ENCODE results near the gene PDLIM5. TPM values are rescaled to one million over a fixed set of nuclear protein-coding genes. Genes with fewer than 3 reads are reported as not detected.

The PDLIM5 gene
- total RNA-seq, 2 experiments from 2014 or later, result 18.1 to 18.3 TPM

DNA sequence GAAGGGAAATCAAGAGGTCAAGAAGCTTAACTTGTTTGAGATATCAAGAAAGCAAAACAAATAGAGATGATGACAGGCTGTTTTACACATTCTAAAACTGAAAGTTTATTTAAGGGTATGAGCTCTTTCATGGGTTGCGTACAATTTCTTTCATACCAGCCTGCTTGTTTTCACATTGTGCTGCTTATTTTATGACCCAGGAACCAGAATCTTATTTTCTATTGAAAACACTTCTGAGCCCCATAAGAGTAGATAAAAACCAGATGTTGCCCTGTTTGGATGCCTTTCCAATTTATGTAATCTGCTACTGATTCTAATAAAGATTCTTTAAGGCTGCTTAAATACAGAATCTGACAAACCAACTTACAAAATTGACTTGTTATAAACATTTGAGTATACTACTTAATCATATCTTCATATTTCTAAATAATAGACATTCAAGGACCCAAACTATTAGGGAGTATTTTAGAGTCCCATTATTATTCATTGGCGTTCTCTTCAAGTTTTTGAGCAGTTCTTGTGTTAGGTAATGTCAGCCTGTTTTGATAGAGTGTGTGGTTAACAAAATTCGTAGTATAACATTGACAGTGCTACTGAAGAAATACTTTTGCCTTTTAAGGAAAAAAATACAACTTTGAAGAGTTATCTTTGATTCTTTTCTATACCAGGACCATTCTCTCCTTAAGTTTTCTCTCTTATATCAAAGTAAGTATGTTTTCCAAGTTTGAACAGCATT lies 74.4 kb downstream of the PDLIM5 start:
- no peak overlapping the region for H3K27ac Mint-ChIP-seq
- POLR2A ChIA-PET, result no interaction called here
- ATAC-seq, result no peak
- no peaks in the 10 kb centered on the region for H3K27me3 Mint-ChIP-seq (ENCODE audit: low read depth)
- no peaks in the 10 kb centered on the region for H3K4me1 Mint-ChIP-seq (ENCODE audit: low read depth)
- CTCF ChIA-PET, result no interaction called here
- H3K4me3 Mint-ChIP-seq, result no peak overlapping the region
- H3K9me3 Mint-ChIP-seq (ENCODE audit: insufficient read depth), result no peaks in the 10 kb centered on the region
- peaks cover 2% of the 10 kb centered on the region for H3K36me3 Mint-ChIP-seq (ENCODE audit: low read depth)
- no peak for DNase-seq

DNA sequence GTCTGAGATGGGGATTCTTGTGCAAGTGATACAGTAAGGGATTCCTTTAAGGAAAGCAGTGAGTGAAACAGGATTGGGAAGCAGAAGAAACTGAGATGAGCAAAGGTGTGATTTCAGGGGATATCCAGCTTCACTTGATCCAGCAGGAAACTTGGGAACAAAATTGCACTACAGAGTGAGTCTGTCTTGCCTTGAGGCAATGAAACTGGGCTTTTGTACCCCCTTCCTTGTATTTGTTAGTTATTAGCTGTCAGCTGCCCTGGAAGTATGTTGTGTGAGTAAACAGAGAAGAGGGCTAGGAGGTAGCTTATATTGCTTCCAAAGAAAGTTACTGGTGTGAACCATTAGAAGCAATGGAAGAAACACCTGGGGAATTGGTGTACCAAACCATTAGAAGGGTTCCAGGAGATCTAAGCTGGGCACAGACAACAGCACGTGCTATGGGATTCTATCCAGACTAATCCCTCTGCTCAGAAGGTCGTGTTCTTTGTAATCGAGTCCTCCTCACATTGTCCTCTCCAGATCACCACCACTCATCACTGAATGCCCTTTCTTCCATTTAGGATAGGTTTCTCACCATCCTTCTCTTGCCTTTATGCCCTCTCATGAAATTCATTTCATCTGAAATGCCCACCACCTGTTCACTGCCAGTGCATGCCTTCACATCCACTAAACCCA lies 76.0 kb downstream of the PDLIM5 start:
- DNase-seq (no peak), ATAC-seq (no peak)
- Mint-ChIP-seq H3K27ac (no peak overlapping the region), H3K4me1 (ENCODE audit: low read depth) (no peaks in the 10 kb centered on the region), H3K27me3 (ENCODE audit: low read depth) (no peaks in the 10 kb centered on the region), H3K4me3 (no peak overlapping the region), H3K9me3 (ENCODE audit: insufficient read depth) (no peaks in the 10 kb centered on the region), H3K36me3 (ENCODE audit: low read depth) (peaks cover 2% of the 10 kb centered on the region)
- POLR2A ChIA-PET, result no interaction called here
- CTCF ChIA-PET, result no interaction called here

DNA sequence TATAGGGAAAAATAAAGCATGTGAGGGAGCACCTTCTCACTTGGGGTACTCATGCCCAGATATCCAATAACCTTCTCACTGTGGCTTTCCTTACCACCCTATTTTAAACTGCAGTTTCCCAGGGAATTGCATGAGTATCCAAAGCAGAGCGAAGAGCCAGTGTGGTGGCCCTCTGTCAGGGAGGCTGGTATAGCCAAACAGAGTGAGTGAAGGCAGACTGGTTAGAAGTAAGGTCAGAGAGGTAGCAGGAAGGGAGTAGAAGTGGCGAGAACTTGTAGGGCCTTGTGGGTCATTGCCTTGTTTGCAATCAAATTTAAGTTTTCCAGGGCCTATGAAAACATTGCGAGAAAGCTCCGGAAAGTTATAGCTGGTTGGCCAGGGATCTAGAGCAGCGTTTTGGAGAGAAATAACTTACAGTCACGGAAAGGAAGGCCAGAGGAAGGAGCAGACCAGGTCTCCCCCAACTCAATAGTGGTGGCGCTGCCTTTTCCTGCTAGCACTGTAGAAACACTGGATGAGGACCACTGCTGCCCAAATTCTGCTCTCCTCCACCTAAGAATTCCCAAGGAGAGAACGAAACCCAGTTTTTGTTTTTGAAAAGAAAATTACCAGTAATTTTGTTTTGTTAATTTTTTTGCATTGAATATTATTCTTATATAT lies 77.2 kb downstream of the PDLIM5 start:
- peaks cover 2% of the 10 kb centered on the region for H3K36me3 Mint-ChIP-seq (ENCODE audit: low read depth)
- POLR2A ChIA-PET, result no interaction called here
- no peaks in the 10 kb centered on the region for H3K27me3 Mint-ChIP-seq (ENCODE audit: low read depth)
- H3K4me1 Mint-ChIP-seq (ENCODE audit: low read depth), result no peaks in the 10 kb centered on the region
- no peak for DNase-seq
- no peak for ATAC-seq
- H3K27ac Mint-ChIP-seq, result no peak overlapping the region
- CTCF ChIA-PET, result no interaction called here
- no peak overlapping the region for H3K4me3 Mint-ChIP-seq
- no peaks in the 10 kb centered on the region for H3K9me3 Mint-ChIP-seq (ENCODE audit: insufficient read depth)

DNA sequence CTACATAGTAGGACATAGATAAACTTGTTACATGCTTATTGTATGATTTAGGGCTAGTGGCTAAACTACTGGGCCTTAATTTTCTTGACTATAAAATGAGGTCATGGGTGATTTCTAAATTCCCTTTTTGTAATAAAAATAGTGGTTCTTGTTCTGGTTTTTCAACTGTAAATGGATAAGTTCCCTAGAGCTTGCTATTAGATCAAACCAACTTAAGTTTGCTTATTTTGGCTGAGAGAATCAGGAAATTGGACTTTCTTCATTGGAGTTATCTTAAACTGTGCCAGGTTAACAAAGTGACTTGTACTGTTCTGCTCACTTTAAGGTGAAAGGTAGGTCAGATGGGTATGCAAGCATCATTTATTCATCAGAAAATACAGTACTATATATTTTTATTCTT lies 78.3 kb downstream of the PDLIM5 start:
- Mint-ChIP-seq H3K4me3 (no peak overlapping the region), H3K27ac (no peak overlapping the region), H3K36me3 (ENCODE audit: low read depth) (no peaks in the 10 kb centered on the region), H3K4me1 (ENCODE audit: low read depth) (no peaks in the 10 kb centered on the region), H3K9me3 (ENCODE audit: insufficient read depth) (no peaks in the 10 kb centered on the region), H3K27me3 (ENCODE audit: low read depth) (no peaks in the 10 kb centered on the region)
- DNase-seq, result no peak
- ATAC-seq, result no peak
- ChIA-PET CTCF (no interaction called here), POLR2A (no interaction called here)

DNA sequence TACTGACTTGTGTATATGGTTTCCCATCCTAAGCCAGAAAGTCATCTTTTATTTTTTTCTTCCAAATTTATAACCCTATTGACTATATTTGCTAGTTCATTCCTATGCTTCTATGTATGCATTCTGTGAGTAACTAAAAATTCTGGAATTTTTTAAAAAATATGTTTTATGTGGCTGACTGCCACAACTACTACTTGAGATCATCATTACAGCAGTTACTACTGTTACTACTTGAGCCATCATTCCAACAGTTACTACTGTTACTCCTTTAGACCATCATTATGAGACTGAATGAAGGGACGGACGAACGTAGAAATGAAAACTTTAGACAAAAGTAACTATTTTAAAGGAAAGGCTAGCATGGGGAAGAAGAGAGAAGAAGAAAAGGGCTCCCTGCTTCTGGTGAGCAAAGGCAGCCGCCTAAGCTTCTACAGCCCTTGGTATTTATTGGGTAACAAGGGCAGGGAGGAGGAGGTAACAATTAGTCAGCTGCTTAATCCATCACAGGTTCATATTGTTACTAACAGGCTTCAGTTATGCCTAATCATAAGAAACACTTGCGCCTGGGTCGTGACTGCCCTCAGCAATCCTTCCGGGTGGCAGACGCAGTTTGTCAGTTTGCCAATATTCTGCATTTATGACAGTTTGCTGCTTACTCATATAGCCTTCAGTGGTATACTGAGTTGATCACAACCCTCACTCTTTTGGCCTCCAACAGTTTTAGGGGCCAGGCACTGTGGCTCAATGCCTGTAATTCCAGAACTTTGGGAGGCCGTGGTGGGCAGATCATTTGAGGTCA lies 80.4 kb downstream of the PDLIM5 start:
- CTCF ChIA-PET, result no interaction called here
- ATAC-seq, result no peak
- no peak for DNase-seq
- H3K4me3 Mint-ChIP-seq, result no peak overlapping the region
- no peak overlapping the region for H3K27ac Mint-ChIP-seq
- H3K27me3 Mint-ChIP-seq (ENCODE audit: low read depth), result no peaks in the 10 kb centered on the region
- no peaks in the 10 kb centered on the region for H3K36me3 Mint-ChIP-seq (ENCODE audit: low read depth)
- no peaks in the 10 kb centered on the region for H3K9me3 Mint-ChIP-seq (ENCODE audit: insufficient read depth)
- no peaks in the 10 kb centered on the region for H3K4me1 Mint-ChIP-seq (ENCODE audit: low read depth)
- POLR2A ChIA-PET, result no interaction called here

DNA sequence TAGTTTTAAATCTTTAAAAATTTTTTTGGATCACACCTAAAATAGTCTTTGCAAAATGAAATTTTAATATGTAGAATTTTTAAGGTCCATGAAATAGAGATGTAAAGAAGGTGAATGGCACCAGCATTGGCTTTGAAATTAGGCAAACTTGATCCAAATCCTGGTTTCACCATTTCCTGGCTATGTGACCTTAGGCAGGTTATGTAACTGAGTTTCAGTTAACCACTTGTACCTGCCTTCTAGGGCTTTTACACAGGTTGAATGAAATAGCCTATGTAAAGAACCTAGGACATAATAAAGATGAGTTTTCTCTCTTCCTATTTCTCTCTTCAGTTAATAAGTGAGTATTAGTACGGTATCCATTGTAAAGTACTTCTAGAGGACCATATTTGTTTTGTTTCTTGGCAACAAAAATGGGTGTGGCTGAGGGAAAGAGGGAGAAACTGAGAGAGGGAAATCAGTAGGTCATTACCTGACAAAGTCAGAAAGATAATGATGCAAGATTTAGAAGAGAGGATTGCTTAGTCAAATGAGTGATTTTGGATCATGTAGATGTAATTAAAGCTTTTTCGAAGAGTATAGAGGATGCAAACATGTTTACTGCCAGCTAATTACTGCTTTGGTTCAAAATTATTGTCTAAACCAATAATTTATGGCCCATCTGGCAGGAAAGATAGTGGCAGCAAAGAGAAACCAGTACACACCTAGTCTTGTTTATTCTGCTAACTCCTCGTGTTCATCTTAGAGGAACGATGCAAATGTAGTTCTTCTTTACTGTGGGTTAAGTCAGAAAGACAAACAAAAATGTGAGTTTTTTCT lies 81.9 kb downstream of the PDLIM5 start:
- H3K36me3 Mint-ChIP-seq (ENCODE audit: low read depth), result no peaks in the 10 kb centered on the region
- H3K27me3 Mint-ChIP-seq (ENCODE audit: low read depth), result no peaks in the 10 kb centered on the region
- no peak overlapping the region for H3K27ac Mint-ChIP-seq
- ChIA-PET POLR2A (no interaction called here), CTCF (no interaction called here)
- ATAC-seq (no peak), DNase-seq (no peak)
- H3K4me1 Mint-ChIP-seq (ENCODE audit: low read depth), result no peaks in the 10 kb centered on the region
- H3K9me3 Mint-ChIP-seq (ENCODE audit: insufficient read depth), result no peaks in the 10 kb centered on the region
- H3K4me3 Mint-ChIP-seq, result no peak overlapping the region

DNA sequence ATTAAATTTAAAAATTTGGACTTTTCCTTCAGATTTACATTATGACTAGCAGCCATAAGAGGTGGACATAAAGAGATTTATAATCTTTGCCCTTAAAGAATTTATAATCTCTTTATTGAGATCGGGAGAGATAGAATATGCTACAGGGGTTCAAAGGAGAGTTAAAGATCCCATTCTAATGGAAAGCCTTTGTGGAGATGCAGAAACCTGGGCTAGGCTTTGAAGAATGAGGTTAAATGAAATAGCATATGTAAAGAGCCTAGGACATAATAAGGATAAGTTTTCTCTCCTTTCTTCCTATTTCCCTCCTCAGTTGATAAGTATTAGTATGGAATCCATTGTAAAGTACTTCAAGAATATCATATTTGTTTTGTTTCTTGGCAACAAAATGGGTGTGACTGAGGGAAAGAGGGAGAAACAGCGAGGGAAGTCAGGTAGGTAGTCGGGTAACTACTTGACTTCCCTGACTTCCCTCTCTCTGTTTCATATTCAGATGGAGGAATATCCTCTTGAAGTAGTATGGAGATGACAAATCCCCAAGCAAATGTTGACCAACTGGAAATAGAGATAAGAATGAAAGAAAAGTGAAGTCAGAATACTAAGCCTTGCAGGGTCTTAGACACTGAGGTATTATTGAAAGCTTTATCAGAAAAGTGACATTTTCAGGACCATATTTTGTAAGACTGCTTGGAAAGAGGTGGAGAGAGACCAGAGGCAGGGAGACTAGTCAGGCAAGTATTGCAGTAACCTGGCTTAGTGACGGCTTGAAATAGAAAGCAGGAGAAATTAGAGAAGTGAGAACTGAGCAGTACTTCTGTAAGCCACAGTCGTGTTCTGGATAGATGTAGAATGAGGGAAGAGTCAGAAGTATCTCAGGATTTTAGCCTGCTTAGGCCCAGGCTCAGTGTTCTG lies 82.9 kb downstream of the PDLIM5 start:
- POLR2A ChIA-PET, result no interaction called here
- DNase-seq (no peak), ATAC-seq (no peak)
- Mint-ChIP-seq H3K4me3 (no peak overlapping the region), H3K36me3 (ENCODE audit: low read depth) (no peaks in the 10 kb centered on the region), H3K27ac (no peak overlapping the region), H3K9me3 (ENCODE audit: insufficient read depth) (no peaks in the 10 kb centered on the region), H3K27me3 (ENCODE audit: low read depth) (no peaks in the 10 kb centered on the region), H3K4me1 (ENCODE audit: low read depth) (no peaks in the 10 kb centered on the region)
- CTCF ChIA-PET, result no interaction called here

DNA sequence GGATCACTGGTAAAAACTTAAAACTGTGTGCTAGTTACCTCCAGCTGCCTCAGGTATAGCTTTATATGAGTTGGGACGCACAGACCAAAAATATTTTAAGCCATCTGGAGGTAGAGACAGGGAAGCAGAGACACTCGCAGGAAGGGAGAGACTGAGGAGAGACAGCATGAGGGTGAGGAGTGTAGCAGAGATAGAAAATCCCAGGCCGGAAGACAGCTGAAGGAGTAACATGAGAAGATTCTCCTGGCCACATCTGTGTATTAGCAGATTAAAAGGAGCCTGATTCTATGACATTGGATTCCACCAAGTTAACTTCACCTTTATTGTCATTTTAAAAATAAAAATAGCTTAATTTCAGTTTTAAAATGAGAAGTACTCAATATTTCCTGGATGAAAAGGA lies 84.3 kb downstream of the PDLIM5 start:
- DNase-seq, result no peak
- peak overlapping the region; percentile 32 for H3K27ac Mint-ChIP-seq
- no peaks in the 10 kb centered on the region for H3K9me3 Mint-ChIP-seq (ENCODE audit: insufficient read depth)
- ChIA-PET CTCF (no interaction called here), POLR2A (no interaction called here)
- H3K4me3 Mint-ChIP-seq, result no peak overlapping the region
- H3K27me3 Mint-ChIP-seq (ENCODE audit: low read depth), result no peaks in the 10 kb centered on the region
- H3K4me1 Mint-ChIP-seq (ENCODE audit: low read depth), result no peaks in the 10 kb centered on the region
- no peak for ATAC-seq
- H3K36me3 Mint-ChIP-seq (ENCODE audit: low read depth), result no peaks in the 10 kb centered on the region

DNA sequence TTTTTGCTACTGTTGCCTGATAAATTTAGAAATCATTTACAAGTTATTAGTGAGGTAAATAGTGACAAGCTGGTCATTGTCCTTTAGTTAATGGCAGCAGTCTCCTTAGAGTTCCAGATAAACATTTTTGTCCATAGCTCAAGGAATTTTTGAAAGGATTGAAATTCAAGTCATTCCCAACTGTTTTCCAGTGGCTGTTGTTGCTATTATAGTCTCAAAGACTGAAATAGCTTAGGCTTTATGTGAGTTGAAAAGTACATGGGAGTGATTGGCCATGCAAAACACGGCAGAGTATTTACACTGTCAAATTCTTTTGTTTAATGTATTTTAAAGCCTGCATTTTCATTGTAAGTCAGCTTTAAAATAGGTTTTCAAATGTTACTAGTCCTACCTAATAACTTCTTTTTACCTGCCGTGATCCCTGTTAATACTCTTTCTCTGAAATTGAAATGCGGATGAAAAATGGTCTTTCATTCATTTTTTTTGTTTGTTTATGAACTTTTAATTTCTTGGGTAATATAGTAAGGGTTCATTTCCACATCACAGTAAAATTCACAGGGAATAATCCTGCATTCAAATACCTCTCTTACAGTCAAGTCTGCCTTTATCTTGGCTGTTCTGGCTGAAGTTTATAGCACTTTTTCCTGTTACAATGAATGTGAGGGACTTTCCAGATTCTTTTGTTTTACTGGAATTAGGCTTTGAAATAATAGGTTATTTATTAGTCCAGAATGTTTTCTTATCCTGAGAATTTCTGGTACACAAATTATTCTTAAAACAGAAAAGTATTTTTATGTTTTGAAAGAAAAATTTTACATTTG lies 85.1 kb downstream of the PDLIM5 start:
- POLR2A ChIA-PET, result no interaction called here
- Mint-ChIP-seq H3K9me3 (ENCODE audit: insufficient read depth) (no peaks in the 10 kb centered on the region), H3K36me3 (ENCODE audit: low read depth) (no peaks in the 10 kb centered on the region), H3K4me3 (no peak overlapping the region), H3K27ac (no peak overlapping the region), H3K4me1 (ENCODE audit: low read depth) (no peaks in the 10 kb centered on the region), H3K27me3 (ENCODE audit: low read depth) (no peaks in the 10 kb centered on the region)
- CTCF ChIA-PET, result no interaction called here
- ATAC-seq (no peak), DNase-seq (no peak)

DNA sequence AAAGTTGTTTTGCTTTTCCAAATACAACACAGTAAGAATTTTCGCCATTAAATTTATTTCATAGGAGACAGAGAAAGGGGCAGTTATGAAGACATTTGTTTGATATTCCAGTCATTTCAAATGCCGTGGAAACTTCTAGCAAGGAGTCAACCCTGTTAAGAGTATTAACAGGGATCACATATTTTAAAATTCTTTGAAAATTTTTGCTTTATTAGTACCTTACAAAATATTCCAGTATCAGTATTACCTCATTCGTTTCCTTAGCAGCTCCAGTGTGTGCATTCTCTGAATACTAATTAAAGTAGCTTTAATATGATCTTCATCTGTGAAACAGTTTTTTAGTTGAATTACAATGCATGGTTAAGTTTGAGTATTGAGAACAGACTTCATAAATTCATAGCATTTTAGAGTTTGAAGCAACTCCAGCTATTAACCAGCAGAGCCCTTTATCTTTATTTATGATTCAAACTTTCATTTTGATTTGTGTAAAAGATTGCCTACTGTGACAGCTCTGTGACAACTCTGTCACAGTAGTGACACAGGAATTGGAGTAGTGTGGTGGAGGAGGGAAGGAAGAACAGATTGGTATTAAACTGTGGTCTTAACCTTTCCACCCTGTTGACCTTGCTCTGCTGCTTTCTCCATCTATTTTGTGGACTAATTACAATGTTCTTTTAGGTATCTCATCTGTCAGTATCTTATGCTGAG lies 86.3 kb downstream of the PDLIM5 start:
- H3K4me1 Mint-ChIP-seq (ENCODE audit: low read depth), result no peaks in the 10 kb centered on the region
- DNase-seq (no peak), ATAC-seq (no peak)
- H3K27ac Mint-ChIP-seq, result no peak overlapping the region
- H3K9me3 Mint-ChIP-seq (ENCODE audit: insufficient read depth), result no peaks in the 10 kb centered on the region
- no peak overlapping the region for H3K4me3 Mint-ChIP-seq
- ChIA-PET CTCF (no interaction called here), POLR2A (no interaction called here)
- no peaks in the 10 kb centered on the region for H3K27me3 Mint-ChIP-seq (ENCODE audit: low read depth)
- no peaks in the 10 kb centered on the region for H3K36me3 Mint-ChIP-seq (ENCODE audit: low read depth)

Data from activated CD8-positive, alpha-beta T cell treated with anti-CD3 and anti-CD28 coated beads, Interleukin-2, amount 10 ng/mL, durations not matched to agents 7 days and 5 days (primary cell).